ENCODE results near the gene HAPSTR1. TPM values are rescaled to one million over a fixed set of nuclear protein-coding genes. Genes with fewer than 3 reads are reported as not detected.

The HAPSTR1 gene
- total and polyA plus RNA-seq, 2 donors (not counting 3 experiments of a cell fraction or from before 2014, with no cell fraction given) = 15.7 to 63.7 TPM

DNA sequence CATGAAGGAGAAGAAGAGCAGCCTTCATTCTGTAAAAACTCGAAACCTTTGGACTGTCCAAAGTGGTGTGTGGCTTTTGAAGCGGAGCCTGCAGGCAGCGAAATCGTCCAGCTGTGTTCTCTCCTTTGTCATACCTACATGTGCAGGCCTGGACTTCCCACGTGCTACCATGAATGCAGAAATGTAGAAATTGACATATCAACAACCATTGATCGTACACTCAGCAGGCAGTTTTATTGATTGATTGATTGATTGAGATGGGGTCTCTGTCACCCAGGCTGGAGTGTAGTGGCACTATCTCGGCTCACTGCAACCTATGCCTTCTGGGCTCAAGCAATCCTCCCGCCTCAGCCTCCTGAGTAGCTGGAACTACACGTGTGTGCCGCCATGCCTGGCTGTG, 2.6 kb upstream of the HAPSTR1 start:
- ChIA-PET CTCF (interaction anchor here (1.4 kb wide), 1 partner anchor 37 kb away, joined by 3 read pairs; no protein-coding TSS in a partner anchor), POLR2A (no interaction called here)
- intact Hi-C loops (cut with micrococcal nuclease) = no loop called here

More for the DNA sequence above, 2.6 kb upstream of the HAPSTR1 start:
- DNase-seq (ENCODE audit: low read depth, low spot score) (no peak), FAIRE-seq (no peak)
- no peaks in the 10 kb centered on the region for H3K9me3 ChIP-seq (replicated peaks; ENCODE audit: control insufficient read depth, insufficient read depth, low read length)
- no peak for TF ChIP-seq FOS (IDR thresholded peaks at IDR 0.05; ENCODE audit: borderline replicate concordance, insufficient read depth, low read length)
- TF ChIP-seq GATA2 (IDR thresholded peaks at IDR 0.05; ENCODE audit: insufficient read depth, insufficient read length, low read depth, low read length) = no peak
- TF ChIP-seq POLR2AphosphoS5 (IDR thresholded peaks at IDR 0.05; ENCODE audit: insufficient read depth, low read depth, low read length) = no peak
- TF ChIP-seq, protein P1, sequence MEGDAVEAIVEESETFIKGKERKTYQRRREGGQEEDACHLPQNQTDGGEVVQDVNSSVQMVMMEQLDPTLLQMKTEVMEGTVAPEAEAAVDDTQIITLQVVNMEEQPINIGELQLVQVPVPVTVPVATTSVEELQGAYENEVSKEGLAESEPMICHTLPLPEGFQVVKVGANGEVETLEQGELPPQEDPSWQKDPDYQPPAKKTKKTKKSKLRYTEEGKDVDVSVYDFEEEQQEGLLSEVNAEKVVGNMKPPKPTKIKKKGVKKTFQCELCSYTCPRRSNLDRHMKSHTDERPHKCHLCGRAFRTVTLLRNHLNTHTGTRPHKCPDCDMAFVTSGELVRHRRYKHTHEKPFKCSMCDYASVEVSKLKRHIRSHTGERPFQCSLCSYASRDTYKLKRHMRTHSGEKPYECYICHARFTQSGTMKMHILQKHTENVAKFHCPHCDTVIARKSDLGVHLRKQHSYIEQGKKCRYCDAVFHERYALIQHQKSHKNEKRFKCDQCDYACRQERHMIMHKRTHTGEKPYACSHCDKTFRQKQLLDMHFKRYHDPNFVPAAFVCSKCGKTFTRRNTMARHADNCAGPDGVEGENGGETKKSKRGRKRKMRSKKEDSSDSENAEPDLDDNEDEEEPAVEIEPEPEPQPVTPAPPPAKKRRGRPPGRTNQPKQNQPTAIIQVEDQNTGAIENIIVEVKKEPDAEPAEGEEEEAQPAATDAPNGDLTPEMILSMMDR (IDR thresholded peaks at IDR 0.05; ENCODE audit: extremely low read depth in 1 of 2, insufficient read depth in 1 of 2, low read depth in 1 of 2, low read length in 2 of 2) = no peak
- TF ChIP-seq, protein P2, sequence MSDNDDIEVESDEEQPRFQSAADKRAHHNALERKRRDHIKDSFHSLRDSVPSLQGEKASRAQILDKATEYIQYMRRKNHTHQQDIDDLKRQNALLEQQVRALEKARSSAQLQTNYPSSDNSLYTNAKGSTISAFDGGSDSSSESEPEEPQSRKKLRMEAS (IDR thresholded peaks at IDR 0.05; ENCODE audit: insufficient read depth, insufficient read length) = no peak
- no peak for TF ChIP-seq MYC (IDR thresholded peaks at IDR 0.05; ENCODE audit: low read depth, low read length)
- no peak for TF ChIP-seq EZH2 (IDR thresholded peaks at IDR 0.05; ENCODE audit: borderline replicate concordance, low read depth, low read length, severe bottlenecking)
- TF ChIP-seq POLR2A (IDR thresholded peaks at IDR 0.05; ENCODE audit: low read depth, low read length) = no peak
- TF ChIP-seq JUN (IDR thresholded peaks at IDR 0.05; ENCODE audit: borderline replicate concordance, insufficient read depth, insufficient read length, low read depth) = no peak
- H3K4me2 ChIP-seq (ENCODE audit: insufficient read depth, low read length) = no peak overlapping the region
- H3K9me1 ChIP-seq (replicated peaks; ENCODE audit: control insufficient read depth, extremely low read depth, insufficient read depth, low read length) = no peaks in the 10 kb centered on the region
- no peak overlapping the region for H3K4me3 ChIP-seq (replicated peaks in 1 of 3; ENCODE audit: insufficient read depth in 1 of 3, low read depth in 1 of 3, low read length in 3 of 3)
- no peaks in the 10 kb centered on the region for H3K27me3 ChIP-seq (ENCODE audit: control insufficient read depth in 2 of 2, insufficient read depth in 2 of 2, low read length in 2 of 2)
- dilution Hi-C loops (cut with MboI; ENCODE audit: extremely low pct_ligation_motif_present, low sequenced_read_pairs) = no loop called here
- no TSS peak for BruUV-seq (replicated peaks)
- no peak overlapping the region for H2AFZ ChIP-seq (ENCODE audit: low read depth, low read length)
- H4K20me1 ChIP-seq (replicated peaks; ENCODE audit: control insufficient read depth, extremely low read depth, insufficient read depth, low read length) = peaks cover 6% of the 10 kb centered on the region
- H3K9ac ChIP-seq (replicated peaks; ENCODE audit: extremely low read depth, insufficient read depth, low read length) = no peak overlapping the region
- H3K79me2 ChIP-seq (ENCODE audit: control insufficient read depth, insufficient read depth, low read length) = peaks cover 24% of the 10 kb centered on the region
- no peaks in the 10 kb centered on the region for H3K36me3 ChIP-seq (ENCODE audit: control insufficient read depth in 2 of 2, extremely low read depth in 1 of 2, insufficient read depth in 2 of 2, low read length in 2 of 2)
- H3K27ac ChIP-seq (ENCODE audit: insufficient read depth, low read depth, low read length) = no peak overlapping the region
- H3K4me1 ChIP-seq (ENCODE audit: control insufficient read depth, extremely low read depth, insufficient read depth, low read length) = peaks cover 12% of the 10 kb centered on the region
